ENCODE data around the gene RNASE7. TPM values are rescaled to one million over a fixed set of nuclear protein-coding genes. Genes with fewer than 3 reads are reported as not detected.

Gene RNASE7
- total RNA-seq, 2 experiments from 2014 or later, result not detected

- no peaks in the 10 kb centered on the region for H3K9me3 Mint-ChIP-seq
- no peaks in the 10 kb centered on the region for H3K27me3 ChIP-seq (ENCODE audit: control insufficient read depth in 1 of 2, insufficient read depth in 2 of 2, low read length in 2 of 2)
- intact Hi-C loops (cut with DNase I, micrococcal nuclease), result no loop called here
- ATAC-seq (ENCODE audit: poor library complexity) (no peak), DNase-seq (no peak)
- ChIA-PET CTCF (no interaction called here), POLR2A (no interaction called here)
- peaks cover 14% of the 10 kb centered on the region for H3K27me3 Mint-ChIP-seq
- no peaks in the 10 kb centered on the region for H3K4me1 Mint-ChIP-seq (ENCODE audit: low read depth)
- H3K4me3 ChIP-seq (ENCODE audit: low read length), result no peak overlapping the region
- H3K27ac ChIP-seq (ENCODE audit: low read depth in 1 of 2, low read length in 2 of 2), result no peak overlapping the region
- H3K36me3 Mint-ChIP-seq (ENCODE audit: low read depth), result no peaks in the 10 kb centered on the region
- TF ChIP-seq CTCF (IDR thresholded peaks at IDR 0.05), result no peak
- H3K9me3 ChIP-seq (ENCODE audit: control insufficient read depth in 1 of 2, insufficient read depth in 1 of 2, low read length in 2 of 2), result no peaks in the 10 kb centered on the region
- H3K36me3 ChIP-seq (ENCODE audit: insufficient read depth, low read length), result no peaks in the 10 kb centered on the region
- H3K27ac Mint-ChIP-seq, result no peak overlapping the region
- no peaks in the 10 kb centered on the region for H3K4me1 ChIP-seq (ENCODE audit: insufficient read depth, low read length)
- no peak overlapping the region for H3K4me3 Mint-ChIP-seq
Observed at GRCh38 chr14:21054768-21055145, 12.6 kb downstream of the RNASE7 start.

DNA sequence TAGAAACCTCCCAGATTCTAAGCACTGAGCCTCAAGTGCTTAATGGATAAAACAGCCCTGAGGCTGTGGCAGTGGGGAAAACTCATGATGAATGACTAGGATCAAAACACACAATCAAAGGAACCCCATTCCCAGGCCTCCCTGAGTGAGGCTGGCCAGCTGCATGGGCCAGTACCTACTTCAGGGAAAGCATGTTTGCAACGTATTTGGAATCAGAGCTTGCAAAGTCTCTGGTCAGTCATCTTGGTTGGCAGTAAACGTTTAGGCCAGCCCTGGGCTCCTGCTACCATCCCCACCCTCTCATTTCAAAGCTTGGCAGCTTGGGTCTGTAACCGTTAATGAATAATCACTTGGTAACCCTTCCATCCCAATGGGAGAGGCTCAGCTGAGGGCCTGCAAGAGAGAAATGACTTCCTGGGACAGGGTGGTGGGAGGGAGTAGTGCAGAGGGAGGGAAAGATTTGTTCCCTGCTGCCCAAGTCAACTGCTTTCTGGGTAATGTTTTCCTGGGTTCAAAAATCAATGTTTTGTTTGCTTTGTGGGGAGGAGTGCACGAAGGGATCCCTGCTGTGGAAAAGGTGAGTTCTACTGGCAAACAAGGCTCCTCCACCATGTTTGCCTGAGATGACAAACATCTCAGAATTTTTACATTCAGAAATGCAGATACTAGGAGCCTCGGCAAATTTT lies 13.4 kb downstream of the RNASE7 start:
- H3K27ac Mint-ChIP-seq, result no peak overlapping the region
- H3K4me1 Mint-ChIP-seq (ENCODE audit: low read depth), result no peaks in the 10 kb centered on the region
- H3K27me3 Mint-ChIP-seq, result peaks cover 18% of the 10 kb centered on the region
- Histone ChIP-seq H3K4me3 (ENCODE audit: low read length) (no peak overlapping the region), H3K4me1 (ENCODE audit: insufficient read depth, low read length) (no peaks in the 10 kb centered on the region), H3K27me3 (ENCODE audit: control insufficient read depth in 1 of 2, insufficient read depth in 2 of 2, low read length in 2 of 2) (no peaks in the 10 kb centered on the region), H3K27ac (ENCODE audit: low read depth in 1 of 2, low read length in 2 of 2) (no peak overlapping the region), H3K36me3 (ENCODE audit: insufficient read depth, low read length) (no peaks in the 10 kb centered on the region), H3K9me3 (ENCODE audit: control insufficient read depth in 1 of 2, insufficient read depth in 1 of 2, low read length in 2 of 2) (no peaks in the 10 kb centered on the region)
- H3K9me3 Mint-ChIP-seq, result no peaks in the 10 kb centered on the region
- intact Hi-C loops (cut with DNase I, micrococcal nuclease), result no loop called here
- POLR2A ChIA-PET, result no interaction called here
- CTCF ChIA-PET, result no interaction called here
- DNase-seq (no peak), ATAC-seq (ENCODE audit: poor library complexity) (no peak)
- no peaks in the 10 kb centered on the region for H3K36me3 Mint-ChIP-seq (ENCODE audit: low read depth)
- no peak for TF ChIP-seq CTCF (IDR thresholded peaks at IDR 0.05)
- no peak overlapping the region for H3K4me3 Mint-ChIP-seq

- intact Hi-C loops (cut with DNase I, micrococcal nuclease), result no loop called here
- H3K27me3 ChIP-seq (ENCODE audit: control insufficient read depth in 1 of 2, insufficient read depth in 2 of 2, low read length in 2 of 2), result peaks cover 0 to 5% of the 10 kb centered on the region in 2 experiments
- Mint-ChIP-seq H3K4me1 (ENCODE audit: low read depth) (no peaks in the 10 kb centered on the region), H3K27me3 (peaks cover 27% of the 10 kb centered on the region), H3K4me3 (no peak overlapping the region), H3K36me3 (ENCODE audit: low read depth) (no peaks in the 10 kb centered on the region), H3K27ac (no peak overlapping the region), H3K9me3 (no peaks in the 10 kb centered on the region)
- no peaks in the 10 kb centered on the region for H3K9me3 ChIP-seq (ENCODE audit: control insufficient read depth in 1 of 2, insufficient read depth in 1 of 2, low read length in 2 of 2)
- no peaks in the 10 kb centered on the region for H3K36me3 ChIP-seq (ENCODE audit: insufficient read depth, low read length)
- H3K4me3 ChIP-seq (ENCODE audit: low read length), result no peak overlapping the region
- no peak for DNase-seq
- no peak overlapping the region for H3K27ac ChIP-seq (ENCODE audit: low read depth in 1 of 2, low read length in 2 of 2)
- no peaks in the 10 kb centered on the region for H3K4me1 ChIP-seq (ENCODE audit: insufficient read depth, low read length)
- TF ChIP-seq CTCF (IDR thresholded peaks at IDR 0.05), result no peak
- no peak for ATAC-seq (ENCODE audit: poor library complexity)
- POLR2A ChIA-PET, result no interaction called here
- CTCF ChIA-PET, result interaction anchor here (1.6 kb wide), 1 partner anchor 42 kb away, joined by 3 read pairs; no protein-coding TSS in a partner anchor
Observed at GRCh38 chr14:21056520-21057163, 14.5 kb downstream of the RNASE7 start.
